ENCODE data around the gene CLINT1.

GRCh38 chr5:157890836-157891597 lies 32.1 kb upstream of the CLINT1 start:
- TF ChIP-seq CTCF (IDR thresholded peaks at IDR 0.05; ENCODE audit: low read depth, low read length) = no peak
- no peak for TF ChIP-seq EZH2phosphoT487 (IDR thresholded peaks at IDR 0.05; ENCODE audit: low read depth)
